Panc1 (cell line): Measurements from ENCODE around the gene HAPLN1.

Experiments
- POLR2AphosphoS5 ChIP-seq: IDR thresholded peaks from 2 replicates; pipeline ENCODE4 v1.6.1; 2012; ENCODE audit warnings: mild to moderate bottlenecking, low read depth, low read length, moderate library complexity
- SIN3A ChIP-seq: IDR thresholded peaks from 2 replicates; pipeline ENCODE4 v1.6.1; 2012; ENCODE audit warnings: low read depth, mild to moderate bottlenecking, low read length, moderate library complexity, borderline replicate concordance; ENCODE audit not compliant: insufficient read depth

DNA sequence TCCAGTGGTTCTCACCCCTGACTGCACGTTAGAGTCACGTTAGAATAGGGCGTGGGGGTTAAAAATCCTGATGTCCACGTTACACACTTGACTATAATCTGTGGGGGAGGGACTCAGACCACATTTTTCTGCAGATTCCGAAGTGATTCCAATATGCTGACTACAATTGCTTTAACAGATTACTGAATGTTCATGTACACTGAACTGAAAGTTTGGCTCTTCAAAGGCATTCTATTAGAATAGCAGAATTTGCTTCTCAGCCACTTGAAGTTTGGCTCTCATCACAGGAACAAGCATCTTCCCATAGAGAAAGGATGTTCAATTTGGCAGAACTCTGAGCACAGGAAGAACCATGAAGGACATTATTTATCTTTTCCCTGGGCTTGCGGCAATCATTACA is 84.5 kb downstream of the HAPLN1 start:
- TF ChIP-seq SIN3A = no peak
- TF ChIP-seq POLR2AphosphoS5 = no peak
